ENCODE data around the gene EPB41. TPM values are rescaled to one million over a fixed set of nuclear protein-coding genes. Genes with fewer than 3 reads are reported as not detected.

EPB41 gene
- total RNA-seq, 1 donor from 2014 or later: 9.7 TPM

GRCh38 chr1:28887835-28888682, 26.3 kb upstream of the EPB41 start:
- H3K27ac Mint-ChIP-seq (ENCODE audit: unreplicated experiment): peak overlapping the region; percentile 56
- no peak for DNase-seq (ENCODE audit: extremely low spot score, unreplicated experiment)
- no peaks in the 10 kb centered on the region for H3K27me3 Mint-ChIP-seq (ENCODE audit: unreplicated experiment)
- H3K36me3 Mint-ChIP-seq (ENCODE audit: unreplicated experiment): no peaks in the 10 kb centered on the region
- TF ChIP-seq, protein P1, sequence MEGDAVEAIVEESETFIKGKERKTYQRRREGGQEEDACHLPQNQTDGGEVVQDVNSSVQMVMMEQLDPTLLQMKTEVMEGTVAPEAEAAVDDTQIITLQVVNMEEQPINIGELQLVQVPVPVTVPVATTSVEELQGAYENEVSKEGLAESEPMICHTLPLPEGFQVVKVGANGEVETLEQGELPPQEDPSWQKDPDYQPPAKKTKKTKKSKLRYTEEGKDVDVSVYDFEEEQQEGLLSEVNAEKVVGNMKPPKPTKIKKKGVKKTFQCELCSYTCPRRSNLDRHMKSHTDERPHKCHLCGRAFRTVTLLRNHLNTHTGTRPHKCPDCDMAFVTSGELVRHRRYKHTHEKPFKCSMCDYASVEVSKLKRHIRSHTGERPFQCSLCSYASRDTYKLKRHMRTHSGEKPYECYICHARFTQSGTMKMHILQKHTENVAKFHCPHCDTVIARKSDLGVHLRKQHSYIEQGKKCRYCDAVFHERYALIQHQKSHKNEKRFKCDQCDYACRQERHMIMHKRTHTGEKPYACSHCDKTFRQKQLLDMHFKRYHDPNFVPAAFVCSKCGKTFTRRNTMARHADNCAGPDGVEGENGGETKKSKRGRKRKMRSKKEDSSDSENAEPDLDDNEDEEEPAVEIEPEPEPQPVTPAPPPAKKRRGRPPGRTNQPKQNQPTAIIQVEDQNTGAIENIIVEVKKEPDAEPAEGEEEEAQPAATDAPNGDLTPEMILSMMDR (IDR thresholded peaks at IDR 0.05): no peak
- H3K9me3 Mint-ChIP-seq (ENCODE audit: unreplicated experiment): no peaks in the 10 kb centered on the region
- H3K4me3 Mint-ChIP-seq (ENCODE audit: unreplicated experiment): peak overlapping the region; percentile 77
- H3K4me1 Mint-ChIP-seq (ENCODE audit: unreplicated experiment): peaks cover 16% of the 10 kb centered on the region

GRCh38 chr1:28888915-28889314, 25.5 kb upstream of the EPB41 start:
- TF ChIP-seq, protein P1 (IDR thresholded peaks at IDR 0.05): no peak
- Mint-ChIP-seq H3K27me3 (ENCODE audit: unreplicated experiment) (no peaks in the 10 kb centered on the region), H3K9me3 (ENCODE audit: unreplicated experiment) (no peaks in the 10 kb centered on the region), H3K4me1 (ENCODE audit: unreplicated experiment) (peaks cover 16% of the 10 kb centered on the region), H3K27ac (ENCODE audit: unreplicated experiment) (no peak overlapping the region), H3K4me3 (ENCODE audit: unreplicated experiment) (no peak overlapping the region), H3K36me3 (ENCODE audit: unreplicated experiment) (no peaks in the 10 kb centered on the region)
- DNase-seq (ENCODE audit: extremely low spot score, unreplicated experiment): no peak

DNA sequence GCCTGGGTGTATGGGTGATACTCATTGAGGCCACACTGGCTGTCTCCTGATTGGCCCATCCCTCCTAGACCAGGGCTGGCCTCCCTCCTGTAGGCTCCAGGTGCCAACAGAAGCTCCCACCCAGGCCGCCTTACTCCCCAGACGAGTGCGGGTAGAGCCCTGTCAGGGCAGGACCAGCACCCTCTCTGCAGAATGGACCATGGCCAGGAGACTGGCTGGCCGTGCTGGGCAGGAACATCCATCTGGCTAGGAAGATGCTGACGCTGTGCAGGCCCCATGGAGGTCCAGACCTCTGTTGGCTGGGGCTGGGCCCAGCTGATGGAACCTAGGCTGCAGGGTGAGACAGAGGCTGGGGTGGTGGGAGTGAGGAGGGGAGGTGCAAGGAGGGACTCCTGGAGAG, 25.0 kb upstream of the EPB41 start:
- Mint-ChIP-seq H3K27me3 (ENCODE audit: unreplicated experiment) (no peaks in the 10 kb centered on the region), H3K4me3 (ENCODE audit: unreplicated experiment) (no peak overlapping the region), H3K36me3 (ENCODE audit: unreplicated experiment) (no peaks in the 10 kb centered on the region), H3K27ac (ENCODE audit: unreplicated experiment) (no peak overlapping the region), H3K4me1 (ENCODE audit: unreplicated experiment) (peaks cover 15% of the 10 kb centered on the region), H3K9me3 (ENCODE audit: unreplicated experiment) (no peaks in the 10 kb centered on the region)
- no peak for DNase-seq (ENCODE audit: extremely low spot score, unreplicated experiment)
- TF ChIP-seq, protein P1 (IDR thresholded peaks at IDR 0.05): no peak

GRCh38 chr1:28890435-28890834, 23.9 kb upstream of the EPB41 start:
- Mint-ChIP-seq H3K4me3 (ENCODE audit: unreplicated experiment) (no peak overlapping the region), H3K27me3 (ENCODE audit: unreplicated experiment) (no peaks in the 10 kb centered on the region), H3K9me3 (ENCODE audit: unreplicated experiment) (no peaks in the 10 kb centered on the region), H3K27ac (ENCODE audit: unreplicated experiment) (no peak overlapping the region), H3K4me1 (ENCODE audit: unreplicated experiment) (peaks cover 6% of the 10 kb centered on the region), H3K36me3 (ENCODE audit: unreplicated experiment) (no peaks in the 10 kb centered on the region)
- no peak for DNase-seq (ENCODE audit: extremely low spot score, unreplicated experiment)
- TF ChIP-seq, protein P1 (IDR thresholded peaks at IDR 0.05): no peak

DNA sequence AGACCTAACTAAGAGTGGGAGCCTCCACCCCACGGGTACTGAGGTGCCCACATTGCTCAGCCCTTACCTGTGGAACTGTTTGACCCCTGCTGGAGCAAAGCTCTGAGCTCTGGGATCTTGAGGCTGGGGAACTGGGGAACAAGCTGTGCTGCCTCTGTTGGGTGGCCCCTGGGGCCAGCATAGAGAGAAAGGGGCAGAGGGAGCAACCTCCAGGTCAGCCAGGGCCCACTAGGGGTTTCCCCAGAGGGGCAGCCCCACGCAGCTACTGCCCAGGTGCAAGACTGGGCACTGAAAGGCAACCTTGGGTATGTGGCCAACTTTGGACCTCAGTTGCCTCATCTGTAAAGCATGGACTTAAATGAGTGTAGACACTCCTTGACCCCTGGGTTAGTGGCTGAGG, 23.5 kb upstream of the EPB41 start:
- Mint-ChIP-seq H3K27ac (ENCODE audit: unreplicated experiment) (no peak overlapping the region), H3K27me3 (ENCODE audit: unreplicated experiment) (no peaks in the 10 kb centered on the region), H3K4me3 (ENCODE audit: unreplicated experiment) (no peak overlapping the region), H3K4me1 (ENCODE audit: unreplicated experiment) (peaks cover 6% of the 10 kb centered on the region), H3K9me3 (ENCODE audit: unreplicated experiment) (no peaks in the 10 kb centered on the region), H3K36me3 (ENCODE audit: unreplicated experiment) (no peaks in the 10 kb centered on the region)
- TF ChIP-seq, protein P1 (IDR thresholded peaks at IDR 0.05): no peak
- no peak for DNase-seq (ENCODE audit: extremely low spot score, unreplicated experiment)

All from osteocyte (in vitro differentiated cells).